DMS114 treated with DMSO at 0.1 percent for 48 hours (cell line): Measurements from ENCODE around the gene CREBBP.

Experiments
- DNase-seq: peaks from one replicate; lab custom pipeline; 2025; ENCODE audit not compliant: unreplicated experiment; lab: John Stamatoyannopoulos, UW

Gene CREBBP

DNA sequence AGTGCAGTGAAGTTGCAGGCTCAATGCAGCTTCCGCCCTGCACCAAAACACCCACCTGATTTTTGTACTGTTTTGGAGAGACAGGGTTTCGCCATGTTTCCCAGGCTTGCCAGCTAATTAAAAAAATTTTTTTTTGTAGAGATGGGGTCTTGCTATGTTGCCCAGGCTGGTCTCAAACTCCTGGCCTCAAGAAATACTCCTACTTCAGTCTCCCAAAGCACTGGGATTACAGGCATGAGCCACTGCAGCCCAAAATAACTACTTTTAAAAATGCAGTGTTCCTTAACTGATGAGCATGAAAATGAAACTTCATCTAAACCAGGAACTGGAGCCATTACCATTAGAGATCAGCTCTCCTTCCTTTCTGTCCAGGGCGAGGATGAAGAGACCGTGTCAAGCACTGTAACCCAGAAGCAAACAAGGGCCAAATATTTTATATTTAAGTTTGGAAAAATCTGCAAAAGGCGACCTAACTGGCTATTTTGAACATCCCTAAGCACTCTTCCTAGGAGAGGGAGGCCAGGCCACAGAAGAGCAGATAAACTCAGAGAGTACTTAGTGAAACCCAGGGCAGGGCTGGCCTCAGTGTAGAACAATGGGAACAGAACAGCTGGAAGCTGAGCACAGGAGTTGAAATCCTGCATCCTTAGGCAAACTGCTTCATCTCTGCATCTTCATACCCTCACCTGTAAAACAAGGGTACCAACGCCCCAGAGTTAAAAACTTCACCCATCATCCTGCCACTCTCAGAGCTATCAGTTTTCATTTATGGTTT lies 24.0 kb downstream of the CREBBP start:
- no peak for DNase-seq

DNA sequence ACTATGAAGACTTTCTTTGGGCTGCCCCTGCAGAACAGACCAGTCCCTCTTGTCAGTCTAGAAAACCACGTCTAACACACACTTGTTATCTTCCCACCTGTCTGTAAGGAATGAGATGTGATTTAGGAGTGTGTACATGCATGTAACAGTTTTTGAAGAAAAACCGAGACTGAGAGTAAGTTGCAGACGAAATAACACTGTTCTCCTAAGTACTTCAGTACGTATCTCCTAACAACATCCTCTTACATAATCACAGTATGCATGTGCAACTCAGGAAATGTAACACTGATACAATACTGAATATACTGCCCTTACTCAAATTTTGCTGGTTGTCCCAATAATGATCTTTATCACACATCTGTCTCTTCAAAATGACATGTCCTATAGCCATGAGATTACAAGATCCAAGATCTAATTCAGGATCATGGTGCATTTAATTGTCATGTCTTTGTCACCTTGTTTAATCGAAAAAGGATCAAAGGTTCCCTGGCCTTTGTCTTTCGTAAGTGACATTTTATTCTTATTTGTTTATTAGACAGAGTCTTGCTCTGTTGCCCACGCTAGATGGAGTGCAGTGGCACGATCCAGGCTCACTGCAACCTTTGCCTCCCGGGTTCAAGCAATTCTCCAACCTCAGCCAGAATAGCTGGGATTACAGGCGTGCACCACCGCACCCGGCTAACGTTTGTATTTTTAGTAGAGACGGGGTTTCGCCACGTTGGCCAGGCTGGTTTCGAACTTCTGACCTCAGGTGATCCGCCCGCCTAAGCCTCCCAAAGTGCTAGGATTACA lies 25.6 kb downstream of the CREBBP start:
- DNase-seq, result no peak

DNA sequence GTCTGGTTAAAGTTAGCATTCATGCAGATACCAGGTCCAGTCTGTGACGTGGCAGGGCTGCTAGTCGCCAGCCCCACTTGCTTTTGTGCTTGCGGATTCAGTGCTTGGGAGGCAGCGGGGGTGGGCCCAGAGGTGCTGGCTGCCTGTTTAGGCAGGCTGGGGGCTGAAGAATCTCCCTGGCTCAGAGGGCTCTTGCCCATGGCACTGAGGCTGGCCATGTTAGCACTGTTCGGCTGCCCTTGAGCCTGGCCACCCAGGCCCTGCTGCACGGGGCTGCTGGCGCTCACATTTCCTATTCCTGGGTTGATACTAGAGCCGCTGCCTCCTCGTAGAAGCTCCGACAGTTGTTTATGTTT lies 30.0 kb downstream of the CREBBP start:
- no peak for DNase-seq

DNA sequence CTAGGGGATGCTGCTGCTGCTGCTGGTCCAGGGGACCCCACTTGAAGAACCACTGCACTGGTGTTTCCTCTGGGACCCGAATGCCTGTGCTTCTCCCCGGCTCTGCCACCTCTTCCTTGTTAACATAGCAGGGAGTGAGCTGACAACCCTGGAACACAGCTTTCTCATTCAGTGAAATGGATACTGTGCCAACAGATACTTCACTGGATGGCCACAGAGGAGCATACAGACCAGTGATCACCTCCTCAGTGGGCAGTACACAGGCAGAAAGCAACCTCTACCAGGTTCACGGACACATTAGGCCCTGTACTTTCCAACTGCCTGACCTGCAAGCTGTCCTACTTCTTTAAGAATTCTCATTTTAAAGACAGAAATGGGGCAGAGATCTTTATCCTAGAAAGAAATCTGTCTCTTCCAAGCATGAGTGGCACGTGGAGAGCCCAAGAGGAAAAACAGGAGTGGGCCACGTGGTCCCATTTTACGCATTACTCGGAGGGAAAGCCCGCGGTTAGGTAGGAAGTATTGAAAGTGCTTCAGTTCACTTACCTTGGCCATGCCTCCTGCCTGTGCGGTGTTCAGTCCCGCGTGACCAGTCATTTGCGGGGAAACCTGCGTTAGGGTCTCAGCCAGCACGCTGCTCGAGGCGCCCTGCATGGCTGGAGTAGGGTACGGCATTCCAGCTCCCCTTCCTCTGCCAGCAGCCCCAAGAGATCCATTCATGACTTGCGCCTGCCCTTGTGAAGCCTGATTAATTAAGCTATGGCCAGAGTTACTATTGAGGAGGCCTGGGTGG lies 30.6 kb downstream of the CREBBP start:
- no peak for DNase-seq

DNA sequence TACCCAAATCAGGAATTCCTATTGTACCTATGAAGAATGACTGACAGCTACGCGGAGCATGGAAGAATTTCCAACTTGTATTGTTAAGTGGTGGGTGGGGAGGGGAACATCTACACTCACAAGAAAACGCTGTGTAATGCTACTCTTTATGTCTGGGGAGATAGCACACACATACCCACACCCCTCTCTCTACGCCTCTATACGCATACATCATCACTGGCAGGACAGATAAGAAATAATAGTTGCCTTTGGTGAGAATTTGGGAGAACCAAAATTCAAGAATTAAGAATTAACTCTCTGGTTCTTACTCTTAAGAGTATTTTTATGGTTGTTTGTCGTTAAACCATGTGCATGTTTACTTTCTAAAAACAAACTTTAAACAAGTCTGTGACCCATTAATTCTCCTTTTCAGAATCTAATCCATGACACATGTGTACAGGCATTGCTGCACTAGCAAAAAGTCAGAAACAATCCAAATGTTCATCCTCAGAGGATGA lies 33.9 kb downstream of the CREBBP start:
- DNase-seq, result no peak

DNA sequence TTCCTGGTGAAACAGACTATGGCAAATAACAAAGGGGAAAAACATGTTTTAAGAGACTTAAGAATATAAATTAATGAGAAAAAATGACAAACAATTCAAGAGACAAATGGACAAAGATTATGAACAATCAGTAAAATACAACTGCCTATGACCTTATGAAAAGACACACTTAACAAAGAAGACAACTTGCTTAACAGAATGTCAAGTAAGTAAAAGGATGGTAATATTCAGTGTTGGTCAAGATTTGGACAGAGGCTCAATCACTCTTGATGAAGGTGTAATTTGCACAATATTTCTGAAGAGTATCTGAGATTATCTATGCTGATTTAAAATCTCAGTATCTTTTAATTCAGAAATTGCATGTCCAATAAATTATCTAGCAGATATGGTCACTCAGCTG lies 34.4 kb downstream of the CREBBP start:
- DNase-seq, result no peak

DNA sequence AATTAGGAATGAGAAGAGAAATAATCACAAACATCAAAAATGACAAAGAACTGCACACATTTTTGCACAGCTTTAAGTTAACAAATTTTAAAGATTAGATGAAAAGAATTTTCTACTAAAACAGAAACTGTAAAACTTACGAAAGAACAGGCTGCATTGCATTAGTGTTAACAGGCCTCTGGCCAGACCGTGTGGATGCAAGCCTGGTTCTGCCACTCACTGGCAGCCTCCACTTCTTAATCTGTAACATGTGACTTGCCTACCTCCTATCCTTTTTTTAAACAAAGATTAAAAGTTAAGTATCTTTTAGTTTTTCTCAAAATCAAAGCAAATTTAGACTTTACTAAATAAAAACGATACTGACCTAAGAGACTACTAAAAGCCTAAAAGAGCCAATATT lies 37.5 kb downstream of the CREBBP start:
- no peak for DNase-seq

DNA sequence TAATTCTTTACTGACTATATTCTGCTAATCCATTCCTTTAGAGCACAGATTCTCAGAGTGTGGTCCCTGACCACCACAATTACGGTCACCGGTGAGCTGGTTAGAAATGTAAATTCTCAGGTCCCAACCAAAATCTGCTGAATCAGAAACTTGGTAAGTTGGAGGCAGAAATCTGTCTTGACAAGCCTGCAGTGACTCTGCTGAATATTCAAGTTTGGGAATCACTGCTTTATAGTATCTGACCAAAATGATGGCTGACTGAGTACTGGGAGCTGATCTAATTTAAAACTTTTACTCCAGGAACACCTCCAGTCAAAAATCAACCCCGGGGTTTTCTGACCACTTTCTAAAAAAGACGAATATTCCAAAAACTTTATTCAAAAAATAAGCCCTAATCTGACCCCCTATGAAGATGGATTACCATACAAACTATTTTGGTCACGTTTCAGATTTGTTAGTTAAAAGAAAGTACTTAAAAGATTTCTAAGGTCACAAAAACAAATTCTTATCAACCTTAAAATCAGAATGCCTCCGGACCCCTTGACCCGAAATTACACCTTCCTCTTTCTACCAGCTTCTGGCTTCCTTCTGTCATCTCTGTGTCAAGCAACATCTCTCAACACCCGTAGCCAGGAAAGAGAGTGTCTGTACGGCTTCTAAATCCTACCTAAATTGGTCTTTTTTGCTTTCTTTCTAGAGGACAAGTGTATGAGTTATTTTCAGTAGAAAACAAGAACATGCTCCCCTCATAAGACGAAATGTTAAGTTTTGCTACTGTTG lies 38.6 kb downstream of the CREBBP start:
- no peak for DNase-seq

DNA sequence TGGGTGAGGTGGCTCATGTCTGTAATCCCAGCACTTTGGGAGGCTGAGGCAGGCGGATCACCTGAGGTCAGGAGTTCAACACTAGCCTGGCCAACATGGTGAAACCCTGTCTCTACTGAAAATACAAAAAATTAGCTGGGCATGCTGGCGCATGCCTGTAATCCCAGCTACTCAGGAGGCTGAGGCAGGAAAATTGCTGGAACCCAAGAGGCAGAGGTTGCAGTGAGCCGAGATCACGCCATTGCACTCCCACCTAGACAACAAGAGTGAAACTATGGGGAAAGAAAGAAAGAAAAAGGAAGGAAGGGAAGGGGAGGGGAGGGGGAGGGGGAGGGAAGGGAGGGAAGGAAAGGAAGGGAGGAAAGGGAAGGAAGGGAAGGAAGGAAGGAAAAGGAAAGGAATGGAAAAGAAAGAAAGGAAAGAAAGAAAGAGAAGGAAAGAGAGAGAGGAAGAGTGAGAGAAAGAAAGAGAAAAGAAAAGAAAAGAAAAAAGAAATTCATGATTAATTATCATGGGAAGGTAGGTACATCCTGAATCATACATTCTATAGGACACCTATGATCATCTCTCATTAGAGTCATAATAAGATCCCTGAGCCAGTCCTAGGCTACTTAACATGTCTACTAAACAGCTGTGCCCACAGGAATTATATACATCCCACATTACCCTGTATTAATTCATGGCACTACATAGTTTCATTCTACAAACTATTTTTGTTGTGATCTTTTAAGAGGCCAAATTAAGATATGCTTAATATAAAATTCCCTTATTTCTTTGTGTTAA lies 40.9 kb downstream of the CREBBP start:
- no peak for DNase-seq

DNA sequence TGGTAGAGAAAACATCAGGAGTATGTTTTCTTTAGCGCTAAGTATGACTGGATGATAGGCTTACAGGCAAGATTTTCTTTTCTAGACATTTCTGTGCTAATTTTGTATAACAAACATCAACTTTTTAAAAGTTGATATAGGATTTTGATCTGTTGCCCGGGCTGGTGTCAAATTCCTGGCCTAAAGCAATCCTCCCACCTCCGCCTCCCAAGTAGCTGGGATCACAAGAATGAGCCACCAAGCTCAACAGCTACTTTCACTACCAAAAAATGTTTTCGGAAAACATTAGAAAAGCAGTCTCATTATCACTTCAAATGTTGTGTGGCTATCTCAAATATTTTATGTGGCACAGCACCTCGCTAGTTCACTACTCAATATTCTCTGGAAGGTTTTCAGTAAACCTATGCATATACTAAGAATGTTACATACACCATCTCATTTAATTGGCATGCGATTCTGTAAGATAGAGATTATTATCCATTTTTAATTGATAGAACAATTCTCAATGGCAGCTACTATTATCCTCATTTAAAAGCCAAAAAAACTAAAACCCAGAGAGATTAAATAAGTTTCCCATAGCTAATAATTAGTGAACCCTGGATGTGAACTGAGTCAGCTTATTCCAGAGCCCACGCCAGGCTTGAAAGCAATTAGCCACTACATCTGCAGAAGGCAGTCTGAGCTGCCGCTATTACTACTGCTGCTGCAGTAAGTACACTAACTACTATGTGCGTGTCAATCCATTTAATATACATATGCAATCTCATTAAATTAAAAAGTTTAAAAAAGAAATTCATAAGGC lies 41.7 kb downstream of the CREBBP start:
- no peak for DNase-seq

DNA sequence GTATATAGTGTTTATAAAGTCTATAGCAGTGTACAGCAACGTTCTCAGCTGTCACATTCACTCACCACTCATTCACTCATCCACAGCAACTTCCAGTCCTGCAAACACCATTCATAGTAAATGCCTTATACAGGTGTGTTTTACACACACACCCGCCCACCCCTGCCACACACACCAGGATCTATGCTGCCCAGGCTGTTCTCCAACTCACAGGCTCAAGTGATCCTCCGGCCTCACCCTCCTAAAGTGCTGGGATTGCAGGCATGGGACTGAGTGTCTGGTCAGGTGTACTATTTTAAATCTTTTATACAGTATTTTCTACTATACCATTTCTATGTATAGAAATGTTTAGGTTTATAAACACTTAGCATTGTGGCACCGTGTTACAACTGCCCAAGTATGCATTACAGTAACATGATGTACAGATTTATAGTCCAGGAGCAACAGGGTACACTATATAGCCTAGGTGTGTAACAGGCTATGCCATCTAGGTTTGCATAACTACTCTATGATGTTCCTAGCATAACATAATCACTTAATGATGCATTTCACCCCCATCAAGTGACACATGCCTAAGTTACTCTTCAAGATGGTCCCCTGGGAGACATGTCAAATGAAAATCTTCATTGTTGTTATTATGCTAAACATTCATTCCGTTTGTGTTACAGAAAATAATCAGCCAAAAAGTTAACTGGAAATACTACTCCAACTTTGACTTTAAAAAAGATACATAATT lies 42.5 kb downstream of the CREBBP start:
- no peak for DNase-seq

DNA sequence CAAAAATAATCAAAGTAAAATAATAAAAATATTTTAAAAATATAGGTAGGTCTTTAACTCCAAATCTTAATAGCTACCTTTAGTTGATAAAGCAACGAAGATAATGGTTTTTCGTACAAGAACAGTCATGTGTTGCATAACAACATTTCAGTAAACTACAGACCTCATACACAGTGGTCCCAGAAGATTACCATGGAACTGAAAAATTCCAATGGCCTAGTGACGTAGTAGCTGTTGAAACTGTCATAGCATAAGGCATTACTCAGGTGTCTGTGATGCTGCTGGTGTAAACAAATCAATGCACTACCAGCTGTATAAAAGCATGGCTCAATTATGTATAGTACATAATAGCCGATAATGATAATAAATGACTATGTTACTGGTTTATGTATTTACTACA lies 43.9 kb downstream of the CREBBP start:
- DNase-seq, result no peak

DNA sequence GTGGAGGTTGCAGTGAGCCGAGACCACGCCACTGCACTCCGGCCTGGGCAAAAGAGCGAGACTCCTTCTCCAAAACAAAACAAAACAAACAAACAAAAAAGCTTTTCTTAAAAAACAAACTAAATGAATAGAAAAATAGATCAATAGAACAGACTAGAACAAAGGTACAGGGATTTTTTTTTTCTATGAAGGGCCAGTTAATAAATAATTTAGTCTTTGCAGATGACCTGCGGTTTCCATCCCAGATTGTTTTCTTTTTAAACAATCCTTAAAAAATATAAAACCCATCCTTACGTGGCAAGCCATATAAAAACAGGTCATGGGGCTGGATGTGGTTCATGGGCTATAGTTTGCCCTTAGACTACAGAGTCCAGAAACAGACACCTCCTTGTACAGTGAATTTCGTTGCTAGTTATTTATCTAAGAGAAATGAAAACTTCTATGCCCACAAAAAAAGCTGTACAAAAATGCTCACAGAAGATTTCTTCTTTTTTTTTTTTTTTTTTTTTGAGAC lies 45.4 kb downstream of the CREBBP start:
- DNase-seq, result no peak

DNA sequence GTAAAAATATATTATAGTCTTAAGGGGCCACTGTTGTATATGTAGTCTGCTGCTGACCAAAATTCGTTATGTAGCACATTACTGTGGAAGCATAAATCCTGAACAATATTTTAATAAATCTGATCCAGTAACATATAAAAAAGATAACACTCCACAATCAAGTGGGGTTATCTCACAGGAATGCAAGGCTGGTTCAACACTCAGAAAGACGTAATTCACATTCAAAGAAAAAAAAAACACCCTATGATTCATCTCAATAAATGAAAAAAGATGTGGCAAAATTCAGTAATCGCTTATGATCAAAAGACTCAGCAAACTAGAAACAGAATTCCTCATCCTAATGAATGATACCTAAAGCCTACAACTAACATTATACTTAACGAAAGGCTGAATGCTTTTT lies 47.8 kb downstream of the CREBBP start:
- DNase-seq, result no peak

DNA sequence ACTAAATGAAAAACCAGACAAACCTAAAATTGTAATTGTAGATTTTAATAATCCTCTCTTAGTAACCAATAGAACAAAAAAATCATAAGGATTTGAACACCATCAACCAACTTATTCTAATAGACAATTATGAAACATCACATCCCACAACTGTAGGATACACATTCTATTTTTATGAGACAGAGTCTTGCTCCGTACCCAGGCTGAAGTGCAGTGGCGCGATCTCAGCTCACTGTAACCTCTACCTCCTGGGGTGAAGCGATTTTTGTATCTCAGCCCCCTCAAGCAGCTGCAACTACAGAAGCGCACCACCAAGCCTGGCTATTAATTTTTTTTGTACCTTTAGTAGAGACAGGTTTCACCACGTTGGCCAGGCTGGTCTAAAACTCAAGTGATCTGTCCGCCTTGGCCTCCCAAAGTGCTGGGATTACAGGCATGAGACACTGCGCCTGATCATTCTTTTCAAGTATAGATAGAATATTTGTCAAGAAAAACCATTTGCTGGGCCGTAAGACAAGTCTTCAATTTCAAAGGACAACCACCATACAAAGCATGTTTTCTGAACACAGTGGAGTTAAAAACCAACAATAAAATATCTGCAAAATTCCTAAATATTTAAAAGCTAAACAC lies 49.8 kb downstream of the CREBBP start:
- no peak for DNase-seq

DNA sequence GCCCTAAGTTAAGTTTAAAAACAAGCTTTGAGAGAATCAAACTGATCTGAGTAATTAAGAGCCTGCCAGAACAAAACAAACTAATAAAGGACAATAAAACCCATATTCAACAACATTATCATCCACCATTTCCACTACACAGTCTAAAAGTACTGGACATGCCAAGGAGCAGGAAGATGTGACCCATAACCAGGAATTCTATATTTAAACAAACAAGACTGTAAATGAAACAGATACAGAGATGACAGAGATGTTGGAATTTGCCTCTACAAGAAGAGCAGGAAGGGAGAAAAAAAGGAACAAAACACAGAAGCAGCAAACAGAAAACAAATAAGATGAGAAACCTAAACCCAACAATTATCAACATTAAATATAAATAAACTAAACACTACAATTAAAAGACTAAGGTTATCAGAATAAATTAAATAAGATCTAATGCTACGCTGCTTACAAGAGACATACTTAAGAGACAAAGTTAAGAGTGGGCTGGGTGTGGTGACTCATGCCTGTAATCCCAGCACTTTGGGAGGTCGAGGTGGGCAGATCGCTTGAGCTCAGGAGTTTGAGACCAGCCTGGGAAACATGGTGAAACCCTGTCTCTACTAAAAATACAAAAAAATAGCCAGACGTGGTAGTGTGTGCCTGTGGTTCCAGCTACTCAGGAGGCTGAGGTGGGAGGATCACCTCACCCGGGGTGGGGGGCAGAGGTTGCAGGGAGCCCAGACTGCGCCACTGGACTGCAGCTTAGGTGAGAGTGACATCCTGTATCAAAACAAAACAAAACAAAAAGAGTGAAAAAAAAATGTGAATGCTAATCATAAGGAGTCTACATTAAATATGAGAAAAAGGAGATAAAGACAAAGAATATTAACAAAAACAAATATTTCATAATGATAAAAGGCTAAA lies 50.6 kb downstream of the CREBBP start:
- DNase-seq, result no peak

DNA sequence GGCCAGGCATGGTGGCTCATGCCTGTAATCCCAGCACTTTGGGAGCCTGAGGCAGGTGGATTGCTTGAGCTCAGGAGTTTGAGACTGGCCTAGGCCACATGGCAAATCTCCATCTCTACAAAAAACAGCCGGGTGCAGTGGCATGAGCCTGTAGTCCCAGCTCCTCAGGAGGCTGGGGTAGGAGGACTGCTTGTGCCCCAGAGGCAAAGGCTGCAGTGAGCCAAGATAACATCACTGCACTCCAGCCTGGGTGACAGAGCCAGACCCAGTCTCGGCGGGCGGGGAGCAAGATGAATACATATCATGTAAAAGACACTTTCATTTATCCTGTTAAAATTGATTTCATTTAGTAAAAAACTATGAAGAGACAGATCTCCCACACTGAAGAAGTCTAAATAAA lies 54.6 kb downstream of the CREBBP start:
- DNase-seq, result no peak
